ENCODE results near the gene RNF149.
"Not testable (repeated sequence)": the region's sequence is repeated elsewhere in the genome, so short reads cannot be mapped to it uniquely, and the experiment has no call there.

The RNF149 gene

GRCh38 chr2:101245468-101245867, 63.0 kb downstream of the RNF149 start:
- not testable (repeated sequence) for H3K4me3 ChIP-seq (ENCODE audit: insufficient read depth, low read length, poor library complexity, severe bottlenecking); H3K27ac ChIP-seq (ENCODE audit: low read depth, low read length)

GRCh38 chr2:101244899-101245298, 63.6 kb downstream of the RNF149 start:
- H2AFZ ChIP-seq (ENCODE audit: low read depth, low read length, severe bottlenecking); H3K9me3 ChIP-seq (ENCODE audit: insufficient read depth, low read length); H3K4me2 ChIP-seq (ENCODE audit: low read depth, low read length, poor library complexity, severe bottlenecking); H3K27me3 ChIP-seq (ENCODE audit: low read length); H4K20me1 ChIP-seq (ENCODE audit: low read depth, low read length); H3K79me2 ChIP-seq (ENCODE audit: insufficient read depth, low read length); H3K4me3 ChIP-seq (ENCODE audit: insufficient read depth, low read length, poor library complexity, severe bottlenecking); H3K9ac ChIP-seq (ENCODE audit: low read length); H3K36me3 ChIP-seq (ENCODE audit: low read length); H3K9me2 ChIP-seq (replicated peaks; ENCODE audit: insufficient read depth, low read length); H3F3A ChIP-seq (ENCODE audit: insufficient read depth); H3K27ac ChIP-seq (ENCODE audit: low read depth, low read length): not testable (repeated sequence)

More at GRCh38 chr2:101245468-101245867, 63.0 kb downstream of the RNF149 start:
- not testable (repeated sequence) for H3K27me3 ChIP-seq (ENCODE audit: low read length); H4K20me1 ChIP-seq (ENCODE audit: low read depth, low read length); H3K4me2 ChIP-seq (ENCODE audit: low read depth, low read length, poor library complexity, severe bottlenecking); H3K36me3 ChIP-seq (ENCODE audit: low read length); H2AFZ ChIP-seq (ENCODE audit: low read depth, low read length, severe bottlenecking); H3F3A ChIP-seq (ENCODE audit: insufficient read depth); H3K9me3 ChIP-seq (ENCODE audit: insufficient read depth, low read length); H3K79me2 ChIP-seq (ENCODE audit: insufficient read depth, low read length); H3K9me2 ChIP-seq (replicated peaks; ENCODE audit: insufficient read depth, low read length); H3K9ac ChIP-seq (ENCODE audit: low read length)

- not testable (repeated sequence) for H3K9me2 ChIP-seq (replicated peaks; ENCODE audit: insufficient read depth, low read length); H3K36me3 ChIP-seq (ENCODE audit: low read length); H2AFZ ChIP-seq (ENCODE audit: low read depth, low read length, severe bottlenecking); H3K4me3 ChIP-seq (ENCODE audit: insufficient read depth, low read length, poor library complexity, severe bottlenecking); H3K79me2 ChIP-seq (ENCODE audit: insufficient read depth, low read length); H3K27ac ChIP-seq (ENCODE audit: low read depth, low read length); H3K4me2 ChIP-seq (ENCODE audit: low read depth, low read length, poor library complexity, severe bottlenecking); H3K27me3 ChIP-seq (ENCODE audit: low read length); H3F3A ChIP-seq (ENCODE audit: insufficient read depth); H4K20me1 ChIP-seq (ENCODE audit: low read depth, low read length); H3K9me3 ChIP-seq (ENCODE audit: insufficient read depth, low read length); H3K9ac ChIP-seq (ENCODE audit: low read length)
These were observed 64.1 kb downstream of the RNF149 start for GRCh38 chr2:101244373-101244772.

GRCh38 chr2:101241158-101241557, 67.3 kb downstream of the RNF149 start:
- TF ChIP-seq CTCF (IDR thresholded peaks at IDR 0.05; ENCODE audit: insufficient read depth, low read length, poor library complexity, severe bottlenecking) (no peak), EZH2phosphoT487 (conservative IDR thresholded peaks at IDR 0.05; ENCODE audit: low read length) (no peak)
- no peak overlapping the region for H3K4me3 ChIP-seq (ENCODE audit: insufficient read depth, low read length, poor library complexity, severe bottlenecking)
- H3K79me2 ChIP-seq (ENCODE audit: insufficient read depth, low read length): no peaks in the 10 kb centered on the region
- H3K36me3 ChIP-seq (ENCODE audit: low read length): no peaks in the 10 kb centered on the region
- no peaks in the 10 kb centered on the region for H4K20me1 ChIP-seq (ENCODE audit: low read depth, low read length)
- H3K27ac ChIP-seq (ENCODE audit: low read depth, low read length): no peak overlapping the region
- H3K27me3 ChIP-seq (ENCODE audit: low read length): no peaks in the 10 kb centered on the region
- no peak overlapping the region for H2AFZ ChIP-seq (ENCODE audit: low read depth, low read length, severe bottlenecking)
- H3K9me2 ChIP-seq (replicated peaks; ENCODE audit: insufficient read depth, low read length): no peaks in the 10 kb centered on the region
- H3K4me2 ChIP-seq (ENCODE audit: low read depth, low read length, poor library complexity, severe bottlenecking): no peak overlapping the region
- H3K9me3 ChIP-seq (ENCODE audit: insufficient read depth, low read length): no peaks in the 10 kb centered on the region
- H3F3A ChIP-seq (ENCODE audit: insufficient read depth): no peaks in the 10 kb centered on the region
- no peak overlapping the region for H3K9ac ChIP-seq (ENCODE audit: low read length)

- H3K9me3 ChIP-seq (ENCODE audit: insufficient read depth, low read length); H3K4me3 ChIP-seq (ENCODE audit: insufficient read depth, low read length, poor library complexity, severe bottlenecking); H3K27me3 ChIP-seq (ENCODE audit: low read length); H3K9ac ChIP-seq (ENCODE audit: low read length); H4K20me1 ChIP-seq (ENCODE audit: low read depth, low read length); H2AFZ ChIP-seq (ENCODE audit: low read depth, low read length, severe bottlenecking); H3F3A ChIP-seq (ENCODE audit: insufficient read depth); H3K4me2 ChIP-seq (ENCODE audit: low read depth, low read length, poor library complexity, severe bottlenecking); H3K27ac ChIP-seq (ENCODE audit: low read depth, low read length); H3K79me2 ChIP-seq (ENCODE audit: insufficient read depth, low read length); H3K36me3 ChIP-seq (ENCODE audit: low read length); H3K9me2 ChIP-seq (replicated peaks; ENCODE audit: insufficient read depth, low read length): not testable (repeated sequence)
These were observed 67.8 kb downstream of the RNF149 start for GRCh38 chr2:101240694-101241093.

GRCh38 chr2:101239760-101240118, 68.8 kb downstream of the RNF149 start:
- H2AFZ ChIP-seq (ENCODE audit: low read depth, low read length, severe bottlenecking); H3K4me3 ChIP-seq (ENCODE audit: insufficient read depth, low read length, poor library complexity, severe bottlenecking); H3F3A ChIP-seq (ENCODE audit: insufficient read depth); H3K4me2 ChIP-seq (ENCODE audit: low read depth, low read length, poor library complexity, severe bottlenecking); H3K79me2 ChIP-seq (ENCODE audit: insufficient read depth, low read length); H3K9ac ChIP-seq (ENCODE audit: low read length); H4K20me1 ChIP-seq (ENCODE audit: low read depth, low read length); H3K27ac ChIP-seq (ENCODE audit: low read depth, low read length); H3K36me3 ChIP-seq (ENCODE audit: low read length); H3K9me3 ChIP-seq (ENCODE audit: insufficient read depth, low read length); H3K9me2 ChIP-seq (replicated peaks; ENCODE audit: insufficient read depth, low read length); H3K27me3 ChIP-seq (ENCODE audit: low read length): not testable (repeated sequence)
